HCT116 (cell line): ENCODE data around the gene PGA5. TPM values are rescaled to one million over a fixed set of nuclear protein-coding genes. Genes with fewer than 3 reads are reported as not detected.
"Not testable (repeated sequence)": the region's sequence is repeated elsewhere in the genome, so short reads cannot be mapped to it uniquely, and the experiment has no call there.

ENCODE experiments used
- ATAC-seq: fragments of 200-7000 bp; cut with Tn5 transposase; 2 replicates; pipeline ENCODE4 v1.9.1; 2020; ENCODE audit warnings: mild to moderate bottlenecking, moderate library complexity
- BruUV-seq: library from RNA; stranded (reverse); fragments of 400-500 nt; replicated peaks from 2 replicates; lab custom pipeline; 2021; lab: Mats Ljungman, UMichigan
- CTCF ChIA-PET: fragments of 300-600 bp; sonication (Branson Sonifier 250); formaldehyde crosslinking; loops from one replicate; lab custom pipeline; 2021; ENCODE audit warnings: antibody characterized with exemption; lab: Charles Lee
- POLR2A ChIA-PET: fragments of 300-600, 350-600 bp; sonication (Branson Sonifier 250); formaldehyde crosslinking; loops from one replicate; lab custom pipeline; 2021; ENCODE audit warnings: antibody characterized with exemption; lab: Charles Lee
- RAD21 ChIA-PET, 2 experiments: fragments of 300-600 bp; sonication (Branson Sonifier 250); formaldehyde crosslinking; loops; one replicate each; lab custom pipeline; 2023; ENCODE audit warnings: low total read pairs in 2 of 2; ENCODE audit not compliant: uncharacterized antibody in 2 of 2, unreplicated experiment in 2 of 2, low non-redundant PET in 1 of 2; lab: Charles Lee
- DNase-seq: peaks from one replicate; pipeline ENCODE4 v3.0.0-alpha.2; 2010; ENCODE audit warnings: low read depth, low spot score
- H2AFZ ChIP-seq: fragments of 200-600 bp; shearing (Covaris generic), sonication (generic); 2 replicates; pipeline ENCODE4 v1.6.1; 2017; ENCODE audit warnings: low read depth, mixed run types, mixed read lengths, antibody characterized with exemption, low read length; ENCODE audit not compliant: poor library complexity, severe bottlenecking
- H3K27ac ChIP-seq: 2 replicates; pipeline ENCODE4 v1.5.1; 2012; ENCODE audit warnings: low read depth, low read length
- H3K27me3 ChIP-seq: fragments of 200-600 bp; sonication (generic); 2 replicates; pipeline ENCODE4 v1.6.1; 2016; ENCODE audit warnings: mixed run types, low read length, mixed read lengths; ENCODE audit not compliant: insufficient read depth
- H3K36me3 ChIP-seq, 2 experiments: fragments of 200-500 bp in 1 of 2; fragments of 200-600 bp in 1 of 2; sonication (Bioruptor generic) in 1 of 2; sonication (generic) in 1 of 2; 2 replicates each; pipeline versions ENCODE4 v1.5.1 to v1.6.1; 2014 to 2016; ENCODE audit warnings: low read length in 2 of 2, inconsistent platforms in 1 of 2, mixed read lengths in 1 of 2, mixed run types in 1 of 2; ENCODE audit not compliant: insufficient read depth in 2 of 2, control insufficient read depth in 1 of 2
- H3K4me1 ChIP-seq, 2 experiments: fragments of 200-600 bp in 1 of 2; sonication (generic) in 1 of 2; 2 replicates each; pipeline versions ENCODE4 v1.5.1 to v1.6.1; 2012 to 2017; ENCODE audit warnings: low read length in 2 of 2, inconsistent platforms in 1 of 2, mild to moderate bottlenecking in 1 of 2, mixed read lengths in 1 of 2, mixed run types in 1 of 2, moderate library complexity in 1 of 2; ENCODE audit not compliant: insufficient read depth in 2 of 2, control insufficient read depth in 1 of 2
- H3K4me2 ChIP-seq: fragments of 200-600 bp; sonication (generic); 2 replicates; pipeline ENCODE4 v1.6.1; 2017; ENCODE audit warnings: mixed run types, low read length, mixed read lengths
- H3K4me3 ChIP-seq, 2 experiments: fragments of 200-600 bp in 1 of 2; sonication (generic) in 1 of 2; replicated peaks in 1 of 2; 2 replicates each; pipeline ENCODE4 v1.5.1; 2011 to 2016; ENCODE audit warnings: low read length in 2 of 2, control low read depth in 1 of 2, low read depth in 1 of 2, mild to moderate bottlenecking in 1 of 2, mixed read lengths in 1 of 2, mixed run types in 1 of 2
- H3K79me2 ChIP-seq: fragments of 200-600 bp; sonication (generic); 2 replicates; pipeline ENCODE4 v1.6.1; 2017; ENCODE audit warnings: mild to moderate bottlenecking, mixed run types, low read length, moderate library complexity, mixed read lengths; ENCODE audit not compliant: insufficient read depth
- H3K9ac ChIP-seq: fragments of 200-600 bp; sonication (generic); 2 replicates; pipeline ENCODE4 v1.6.1; 2016; ENCODE audit warnings: low read length, mixed read lengths
- H3K9me2 ChIP-seq: fragments of 200-600 bp; sonication (generic), shearing (Covaris generic); 2 replicates; pipeline ENCODE4 v1.6.1; 2017; ENCODE audit warnings: mixed run types, mild to moderate bottlenecking, moderate library complexity; ENCODE audit not compliant: insufficient read depth
- H3K9me3 ChIP-seq, 2 experiments: fragments of 200-500 bp in 1 of 2; fragments of 200-600 bp in 1 of 2; sonication (Bioruptor generic) in 1 of 2; sonication (generic) in 1 of 2; 2 replicates each; pipeline ENCODE4 v1.6.1; 2014 to 2017; ENCODE audit warnings: low read length in 2 of 2, mixed read lengths in 2 of 2, inconsistent platforms in 1 of 2, low read depth in 1 of 2, mild to moderate bottlenecking in 1 of 2, mixed run types in 1 of 2, moderate library complexity in 1 of 2; ENCODE audit not compliant: control insufficient read depth in 1 of 2, insufficient read depth in 1 of 2
- H4K20me1 ChIP-seq: fragments of 200-600 bp; sonication (generic), shearing (Covaris generic); 2 replicates; pipeline ENCODE4 v1.6.1; 2017; ENCODE audit warnings: mixed run types, mild to moderate bottlenecking, moderate library complexity; ENCODE audit not compliant: insufficient read depth
- intact Hi-C: fragments of 100-400 bp; cut with micrococcal nuclease; formaldehyde crosslinking; loops from 2 replicates; pipeline ENCODE4 v1.10.0; 2022
- total RNA-seq: library from RNA; stranded (reverse); gene quantifications from one replicate; pipeline ENCODE4 v1.2.1, GENCODE V29; 2021; ENCODE audit not compliant: unreplicated experiment

Gene PGA5
- total RNA-seq, 1 experiment from 2014 or later, result not detected

DNA sequence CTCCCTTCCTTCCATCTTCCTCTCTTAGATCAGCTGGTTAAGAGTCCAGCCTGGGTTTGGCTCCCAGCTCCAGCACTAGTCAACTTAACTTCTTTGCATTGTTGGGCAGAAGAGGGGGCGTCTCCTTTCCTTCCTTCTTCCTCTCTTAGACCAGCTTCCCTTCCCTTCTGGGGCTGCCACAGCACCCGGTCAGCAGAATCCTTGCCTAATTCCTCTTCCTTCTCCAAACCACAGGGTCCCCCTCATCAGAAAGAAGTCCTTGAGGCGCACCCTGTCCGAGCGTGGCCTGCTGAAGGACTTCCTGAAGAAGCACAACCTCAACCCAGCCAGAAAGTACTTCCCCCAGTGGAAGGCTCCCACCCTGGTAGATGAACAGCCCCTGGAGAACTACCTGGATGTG, 37.1 kb upstream of the PGA5 start:
- H3K36me3 ChIP-seq, H3K4me3 ChIP-seq, H3K4me1 ChIP-seq, DNase-seq, H3K9me3 ChIP-seq, H3K27ac ChIP-seq, CTCF ChIA-PET, H3K79me2 ChIP-seq, H3K9me2 ChIP-seq, ATAC-seq, BruUV-seq, H4K20me1 ChIP-seq, H3K27me3 ChIP-seq, POLR2A ChIA-PET, H2AFZ ChIP-seq, H3K4me2 ChIP-seq, intact Hi-C loops, H3K9ac ChIP-seq, RAD21 ChIA-PET: not testable (repeated sequence)

- RAD21 ChIA-PET, result not testable (repeated sequence)
These were observed 36.4 kb upstream of the PGA5 start for GRCh38 chr11:61204502-61205059.

GRCh38 chr11:61207636-61208310, 33.2 kb upstream of the PGA5 start:
- H3K9me3 ChIP-seq, H3K9ac ChIP-seq, H3K27ac ChIP-seq, intact Hi-C loops, H4K20me1 ChIP-seq, DNase-seq, ATAC-seq, H3K36me3 ChIP-seq, H3K4me2 ChIP-seq, H2AFZ ChIP-seq, H3K4me1 ChIP-seq, H3K9me2 ChIP-seq, CTCF ChIA-PET, H3K27me3 ChIP-seq, H3K4me3 ChIP-seq, BruUV-seq, H3K79me2 ChIP-seq, RAD21 ChIA-PET, POLR2A ChIA-PET: not testable (repeated sequence)

More at GRCh38 chr11:61204502-61205059, 36.4 kb upstream of the PGA5 start:
- CTCF ChIA-PET, H3K9me2 ChIP-seq, H3K79me2 ChIP-seq, POLR2A ChIA-PET, DNase-seq, H2AFZ ChIP-seq, H4K20me1 ChIP-seq, H3K36me3 ChIP-seq, H3K9me3 ChIP-seq, intact Hi-C loops, H3K27ac ChIP-seq, H3K4me3 ChIP-seq, H3K27me3 ChIP-seq, H3K4me1 ChIP-seq, H3K9ac ChIP-seq, BruUV-seq, H3K4me2 ChIP-seq, ATAC-seq: not testable (repeated sequence)

- POLR2A ChIA-PET, H3K4me2 ChIP-seq, H3K9ac ChIP-seq, H3K36me3 ChIP-seq, H3K4me3 ChIP-seq, H3K27ac ChIP-seq, RAD21 ChIA-PET, H3K4me1 ChIP-seq, intact Hi-C loops, CTCF ChIA-PET, DNase-seq, BruUV-seq, H3K9me3 ChIP-seq, H4K20me1 ChIP-seq, H2AFZ ChIP-seq, H3K79me2 ChIP-seq, H3K27me3 ChIP-seq, ATAC-seq, H3K9me2 ChIP-seq: not testable (repeated sequence)
These were observed 30.3 kb upstream of the PGA5 start for GRCh38 chr11:61210629-61211028.
